Adrenal gland (tissue), 5 donors: Measurements from ENCODE around the gene RGS7.

Experiments used
- CTCF ChIP-seq, 6 experiments: fragments of 450-650 bp in 4 of 6; fragments of 200-600 bp in 2 of 6; sonication (generic) in 1 of 6; IDR thresholded peaks; 1 replicate in 5 of 6; 2 replicates in 1 of 6; pipeline versions ENCODE4 v1.5.1 to v1.8.0; 2016 to 2021; ENCODE audit warnings: antibody characterized with exemption in 6 of 6, mild to moderate bottlenecking in 2 of 6, moderate library complexity in 1 of 6
- POLR2A ChIP-seq, 2 donors: fragments of 450-650 bp; IDR thresholded peaks; one replicate each; pipeline ENCODE4 v1.6.1; 2017; ENCODE audit warnings: antibody characterized with exemption in 2 of 2, mild to moderate bottlenecking in 2 of 2, moderate library complexity in 1 of 2
- donor health status: DM: no; HTN: no; CAD: no.

- TF ChIP-seq CTCF (IDR thresholded peaks at IDR 0.05), result no peak
- TF ChIP-seq POLR2A (IDR thresholded peaks at IDR 0.05), result no peak
Observed at GRCh38 chr1:240844486-240844885, 512.5 kb downstream of the RGS7 start.
